Skeletal muscle cell (primary cell): ENCODE measurements around the gene PKP3.
"Not testable (repeated sequence)": the region's sequence is repeated elsewhere in the genome, so short reads cannot be mapped to it uniquely, and the experiment has no call there.

Experiments
- DNase-seq: peaks from one replicate; pipeline ENCODE4 v3.0.0-alpha.2; 2010; ENCODE audit warnings: low read depth
- H3K4me3 ChIP-seq: 2 replicates; pipeline ENCODE4 v1.5.1; 2011; ENCODE audit warnings: low read depth, mild to moderate bottlenecking, control low read depth, low read length, moderate library complexity

The PKP3 gene, protein sequence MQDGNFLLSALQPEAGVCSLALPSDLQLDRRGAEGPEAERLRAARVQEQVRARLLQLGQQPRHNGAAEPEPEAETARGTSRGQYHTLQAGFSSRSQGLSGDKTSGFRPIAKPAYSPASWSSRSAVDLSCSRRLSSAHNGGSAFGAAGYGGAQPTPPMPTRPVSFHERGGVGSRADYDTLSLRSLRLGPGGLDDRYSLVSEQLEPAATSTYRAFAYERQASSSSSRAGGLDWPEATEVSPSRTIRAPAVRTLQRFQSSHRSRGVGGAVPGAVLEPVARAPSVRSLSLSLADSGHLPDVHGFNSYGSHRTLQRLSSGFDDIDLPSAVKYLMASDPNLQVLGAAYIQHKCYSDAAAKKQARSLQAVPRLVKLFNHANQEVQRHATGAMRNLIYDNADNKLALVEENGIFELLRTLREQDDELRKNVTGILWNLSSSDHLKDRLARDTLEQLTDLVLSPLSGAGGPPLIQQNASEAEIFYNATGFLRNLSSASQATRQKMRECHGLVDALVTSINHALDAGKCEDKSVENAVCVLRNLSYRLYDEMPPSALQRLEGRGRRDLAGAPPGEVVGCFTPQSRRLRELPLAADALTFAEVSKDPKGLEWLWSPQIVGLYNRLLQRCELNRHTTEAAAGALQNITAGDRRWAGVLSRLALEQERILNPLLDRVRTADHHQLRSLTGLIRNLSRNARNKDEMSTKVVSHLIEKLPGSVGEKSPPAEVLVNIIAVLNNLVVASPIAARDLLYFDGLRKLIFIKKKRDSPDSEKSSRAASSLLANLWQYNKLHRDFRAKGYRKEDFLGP

DNA sequence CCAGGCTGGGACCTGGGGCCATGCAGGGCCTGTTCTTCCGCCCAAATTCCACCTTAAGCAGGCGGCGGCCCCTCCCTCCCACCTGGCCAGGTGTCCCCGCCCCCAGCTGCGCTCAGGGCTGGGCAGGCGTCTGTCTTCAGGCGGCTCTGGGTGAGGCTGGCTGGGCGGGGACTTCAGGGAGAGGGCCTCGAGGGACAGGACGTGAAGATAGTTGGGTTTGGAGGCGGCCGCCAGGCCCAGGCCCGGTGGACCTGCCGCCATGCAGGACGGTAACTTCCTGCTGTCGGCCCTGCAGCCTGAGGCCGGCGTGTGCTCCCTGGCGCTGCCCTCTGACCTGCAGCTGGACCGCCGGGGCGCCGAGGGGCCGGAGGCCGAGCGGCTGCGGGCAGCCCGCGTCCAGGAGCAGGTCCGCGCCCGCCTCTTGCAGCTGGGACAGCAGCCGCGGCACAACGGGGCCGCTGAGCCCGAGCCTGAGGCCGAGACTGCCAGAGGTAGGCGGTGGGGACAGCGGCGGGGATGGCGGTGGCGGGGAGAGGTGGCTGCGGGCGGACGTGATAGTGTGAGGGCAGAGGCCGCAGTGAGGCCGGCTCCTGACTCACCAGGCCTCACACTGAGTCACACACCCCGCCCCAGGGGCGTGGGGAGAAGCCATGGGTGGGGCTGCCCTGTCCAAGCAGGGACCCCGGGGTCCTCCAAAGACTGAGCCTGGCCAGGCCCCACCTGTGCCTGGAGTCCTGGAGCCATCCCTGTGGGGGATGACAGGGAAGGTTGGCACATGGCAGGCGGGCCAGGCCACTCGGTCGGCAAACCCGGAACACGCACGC is at the start of gene PKP3:
PKP3 (plus strand) TSS at position 176 of the 824 bp plus-strand sequence; CDS start at position 260, 84 bp downstream.
- H3K4me3 ChIP-seq: no peak within 1 kb of the TSS
- DNase-seq: no peak

DNA sequence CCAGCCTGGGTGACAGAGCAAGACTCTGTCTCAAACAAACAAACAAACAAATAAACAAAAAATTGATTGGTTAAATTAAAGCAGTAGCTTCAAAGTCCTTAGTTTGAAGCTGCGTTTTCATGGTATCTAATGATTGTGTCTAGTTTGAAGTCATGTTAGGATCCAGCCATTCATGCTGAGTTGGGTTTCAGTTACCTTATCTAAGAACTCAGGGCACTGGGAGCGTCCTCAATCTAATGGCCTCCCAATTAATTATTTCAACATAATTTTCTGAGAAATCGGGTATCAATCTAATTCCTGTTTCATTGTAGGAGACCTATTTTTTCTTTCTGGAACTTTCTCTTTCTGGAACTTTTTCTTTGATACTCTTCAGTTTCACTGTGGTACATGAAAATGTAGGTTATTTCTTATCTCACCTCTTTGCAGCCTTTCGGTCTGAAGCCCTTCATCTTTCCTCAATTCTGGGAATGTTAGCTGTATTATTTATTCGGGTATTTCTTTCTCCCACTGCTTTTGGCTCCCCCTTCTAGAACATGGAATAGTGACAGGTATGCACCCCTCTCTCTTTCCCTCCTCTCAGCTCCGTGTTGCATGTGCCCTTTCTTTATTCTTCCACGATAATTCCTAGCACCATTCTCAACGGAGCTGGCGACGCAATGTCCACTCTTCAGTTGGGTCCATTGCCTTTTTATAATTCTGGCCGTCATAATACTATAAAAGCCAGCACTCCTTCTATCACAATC is 49.0 kb upstream of the PKP3 start:
- H3K4me3 ChIP-seq: no peak overlapping the region
- no peak for DNase-seq

DNA sequence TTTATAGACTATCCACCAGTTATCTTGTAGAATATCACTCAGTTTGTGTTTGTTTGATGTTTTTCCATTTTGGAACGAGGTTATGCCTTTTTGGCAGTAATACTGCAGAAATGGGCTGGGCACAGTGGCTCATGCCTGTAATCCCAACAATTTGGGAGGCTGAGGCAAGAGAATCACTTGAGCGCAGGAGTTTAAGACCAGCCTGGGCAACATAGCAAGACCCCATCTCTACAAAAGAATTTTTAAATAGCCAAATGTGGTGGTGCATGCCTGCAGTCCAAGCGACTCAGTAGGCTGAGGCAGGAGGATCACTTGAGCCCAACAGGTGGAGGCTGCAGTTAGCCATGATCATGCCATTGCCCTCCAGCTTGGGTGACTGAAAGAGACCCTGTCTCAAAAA is 47.5 kb upstream of the PKP3 start:
- H3K4me3 ChIP-seq: no peak overlapping the region
- no peak for DNase-seq

DNA sequence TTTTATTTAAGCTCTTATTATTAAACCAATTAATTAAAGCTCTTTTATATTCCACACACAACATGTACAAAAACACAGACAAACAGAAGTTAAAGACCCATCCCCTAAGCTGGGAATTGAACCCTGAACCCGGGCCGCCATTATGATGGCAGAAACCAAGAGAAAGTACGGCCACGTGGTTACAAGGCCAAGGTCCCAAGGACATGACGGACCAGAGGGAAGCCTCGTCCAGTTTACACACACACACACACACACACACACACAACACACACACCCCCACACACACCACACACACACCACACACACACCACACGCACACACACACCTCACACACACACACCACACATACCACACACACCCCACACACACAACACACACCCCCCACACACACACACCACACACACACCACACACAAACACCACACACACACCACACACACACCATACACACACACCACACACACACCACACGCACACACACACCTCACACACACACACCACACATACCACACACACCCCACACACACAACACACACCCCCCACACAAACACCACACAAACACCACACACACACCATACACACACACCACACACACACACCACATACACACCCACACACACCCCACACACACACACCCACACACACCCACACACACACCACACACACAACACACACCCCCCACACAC is 44.6 kb upstream of the PKP3 start:
- not testable (repeated sequence) for DNase-seq, H3K4me3 ChIP-seq

DNA sequence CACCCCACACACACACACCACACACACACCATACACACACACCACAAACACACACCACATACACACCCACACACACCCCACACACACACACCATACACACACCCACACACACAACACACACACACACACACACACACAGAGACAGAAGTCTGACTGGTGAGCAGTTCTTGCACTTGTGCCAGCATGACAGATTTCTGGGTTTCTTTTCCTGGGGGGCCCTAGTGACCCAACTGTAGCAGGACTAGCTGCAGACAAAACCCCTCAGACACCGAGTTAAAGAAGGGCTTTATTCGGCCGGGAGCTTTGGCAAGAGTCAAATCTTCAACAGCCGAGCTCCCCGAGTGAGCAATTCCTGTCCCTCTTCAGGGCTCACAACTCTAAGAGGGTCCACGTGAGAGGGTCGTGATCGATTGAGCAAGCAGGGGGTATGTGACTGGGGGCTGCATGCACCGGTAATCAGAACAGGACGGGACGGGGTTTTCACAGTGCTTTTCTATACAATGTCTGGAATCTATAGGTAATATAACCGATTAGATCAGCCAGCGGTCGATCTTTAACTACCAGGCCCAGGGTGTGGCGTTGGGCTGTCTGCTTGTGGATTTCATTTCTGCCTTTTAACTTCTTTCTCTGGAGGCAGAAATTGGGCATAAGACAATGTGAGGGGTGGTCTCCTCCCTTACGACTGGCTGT is 43.8 kb upstream of the PKP3 start:
- H3K4me3 ChIP-seq: not testable (repeated sequence)

DNA sequence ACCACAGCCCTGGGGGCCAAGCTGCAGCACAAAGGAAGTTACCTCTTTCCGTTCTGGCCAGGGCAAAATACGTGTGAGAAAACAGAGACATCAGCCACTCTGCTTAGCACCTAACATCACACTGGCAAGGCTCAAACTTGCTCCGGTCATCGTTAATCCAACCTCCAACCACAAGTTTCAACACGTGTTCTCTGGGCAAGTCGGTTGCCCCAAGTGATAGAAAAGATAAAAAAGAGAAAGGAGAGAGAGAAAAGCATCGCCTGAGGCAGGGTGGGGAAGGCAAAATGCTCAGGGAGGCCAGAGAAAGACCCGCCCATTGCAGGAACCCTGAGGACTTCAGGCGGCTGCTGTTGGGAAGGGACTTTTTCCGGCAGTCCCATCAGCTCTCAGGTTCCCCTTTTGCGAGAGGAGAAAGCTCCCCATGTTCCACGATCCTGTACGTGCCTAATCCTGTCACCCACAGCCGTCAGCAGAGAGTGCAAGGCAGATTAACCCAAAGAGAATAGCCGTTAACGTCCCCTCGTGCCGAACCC is 43.2 kb upstream of the PKP3 start:
- no peak for DNase-seq
- H3K4me3 ChIP-seq: no peak overlapping the region

More for the DNA sequence above, 43.8 kb upstream of the PKP3 start:
- DNase-seq: not testable (repeated sequence)

DNA sequence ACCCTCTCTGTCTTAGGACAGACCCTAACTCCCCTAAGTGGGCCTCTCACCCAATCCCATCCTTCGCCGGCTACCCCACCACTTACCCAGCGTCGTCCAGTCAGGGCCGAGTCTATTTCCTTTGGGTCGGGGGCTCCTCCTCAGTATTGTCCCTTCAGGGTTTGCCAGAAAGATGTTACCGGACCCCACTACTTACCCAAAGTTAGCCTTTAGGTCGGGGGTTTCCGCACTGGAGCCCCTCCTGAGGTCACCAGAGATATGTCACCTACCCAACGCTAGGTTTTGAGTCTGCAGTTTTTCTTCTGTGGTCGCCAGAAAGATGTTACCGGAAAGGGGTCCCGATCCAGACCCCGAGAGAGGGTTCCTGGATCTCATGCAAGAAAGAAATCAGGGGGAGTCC is 42.6 kb upstream of the PKP3 start:
- no peak overlapping the region for H3K4me3 ChIP-seq
- no peak for DNase-seq

DNA sequence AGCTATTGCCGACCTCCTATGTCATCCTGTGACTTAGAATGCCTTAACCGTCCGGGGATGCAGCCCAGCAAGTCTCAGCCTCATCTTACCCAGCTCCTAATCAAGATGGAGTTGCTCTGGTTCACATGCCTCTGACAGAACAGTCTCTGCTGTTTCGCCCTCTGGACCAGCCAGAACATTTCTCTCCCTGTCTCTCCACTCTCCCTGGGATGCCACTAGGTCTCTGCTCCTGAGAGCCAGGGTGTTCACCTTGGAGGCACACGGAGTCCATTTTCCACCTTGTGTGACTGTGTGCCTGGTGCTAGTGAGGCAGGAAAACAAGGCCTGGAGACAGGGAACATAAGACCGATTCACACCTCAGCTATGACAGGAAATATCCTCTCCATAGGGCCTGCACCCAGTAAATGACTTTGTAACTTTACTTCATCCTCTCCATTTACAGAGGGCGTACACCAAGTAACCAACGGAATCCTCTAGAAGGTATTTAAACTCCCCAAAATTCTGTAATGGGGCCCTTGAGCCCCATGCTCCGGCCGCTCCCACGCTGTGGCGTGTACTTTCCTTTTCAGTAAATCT is 41.5 kb upstream of the PKP3 start:
- no peak for DNase-seq
- H3K4me3 ChIP-seq: no peak overlapping the region

DNA sequence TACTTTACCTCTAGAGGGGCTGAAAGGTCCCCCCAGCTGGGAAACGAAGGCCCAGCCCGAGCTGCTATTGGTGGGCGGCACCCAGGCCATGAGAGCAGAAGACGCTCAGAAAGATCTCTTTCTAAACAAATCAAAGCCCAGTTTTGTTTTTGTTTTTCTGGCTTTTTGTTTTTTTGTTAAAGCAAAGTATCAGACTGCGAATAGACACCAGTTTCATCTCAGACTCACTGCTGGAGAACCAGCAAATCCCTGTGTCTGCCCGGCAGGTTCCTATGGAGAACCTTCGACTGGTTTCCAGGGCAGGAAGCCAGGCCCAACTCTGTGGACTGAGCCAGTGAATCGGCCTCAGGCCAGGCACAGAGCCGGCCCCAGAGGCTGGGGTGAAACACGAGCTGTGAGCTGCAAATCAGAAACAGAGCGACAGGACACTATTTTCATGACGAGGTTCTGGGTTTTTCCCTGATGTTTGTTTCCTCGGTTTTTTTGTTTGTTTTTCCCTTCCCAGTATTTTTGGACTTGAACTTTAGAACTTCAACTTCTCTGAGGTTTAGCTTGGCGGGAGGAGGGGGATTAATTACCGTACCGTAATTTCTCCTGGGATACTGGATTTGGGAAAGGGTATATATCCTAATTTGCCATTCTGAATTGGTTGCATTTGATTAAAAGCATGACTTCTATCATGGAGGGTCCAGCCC is 40.7 kb upstream of the PKP3 start:
- peak; percentile 68 for DNase-seq
- H3K4me3 ChIP-seq: no peak overlapping the region

DNA sequence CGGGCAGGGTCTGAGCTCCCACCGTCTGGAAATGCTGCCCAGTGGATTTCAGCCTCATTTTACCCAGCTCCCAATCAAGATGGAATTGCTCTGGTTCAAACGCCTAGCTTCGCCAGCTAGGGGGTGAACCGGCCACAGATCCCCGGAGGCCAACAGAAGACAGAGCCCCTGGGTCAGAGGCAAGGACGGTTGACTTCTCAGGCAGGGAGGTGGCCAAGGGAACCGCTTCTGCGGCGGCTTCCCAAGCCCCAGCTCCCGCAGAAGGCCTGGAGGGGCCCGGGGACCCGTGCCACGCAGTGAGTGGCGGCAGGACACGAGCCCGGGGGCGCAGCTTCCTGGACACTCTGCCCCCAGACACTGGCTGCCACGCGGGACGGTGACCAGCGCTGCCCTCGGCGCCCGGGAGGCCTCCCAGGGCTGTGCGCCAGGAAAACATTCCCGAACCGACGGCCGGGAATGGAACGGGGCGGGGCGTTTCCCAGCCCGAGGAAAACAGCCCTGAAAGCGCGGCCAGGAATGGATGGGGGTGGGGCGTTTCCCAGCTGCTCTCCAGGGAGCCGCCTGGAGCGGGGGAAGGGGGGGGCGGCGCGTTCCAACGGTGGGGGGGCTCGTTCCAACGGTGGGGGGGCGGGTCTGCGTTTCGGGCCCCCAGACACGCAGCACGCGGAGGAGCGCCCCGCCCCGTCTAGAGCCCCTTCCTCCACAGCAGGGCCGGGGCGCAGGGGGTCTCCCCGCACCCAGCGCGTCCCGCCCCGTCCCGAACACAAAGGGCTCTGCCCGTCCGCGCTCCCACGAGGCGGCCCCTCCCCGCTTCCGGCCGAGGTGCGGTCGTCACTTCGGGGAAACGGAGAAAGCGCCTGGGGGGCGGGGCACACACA is 38.2 kb upstream of the PKP3 start:
- DNase-seq: peak; percentile 92
- peak overlapping the region; percentile 25 for H3K4me3 ChIP-seq

DNA sequence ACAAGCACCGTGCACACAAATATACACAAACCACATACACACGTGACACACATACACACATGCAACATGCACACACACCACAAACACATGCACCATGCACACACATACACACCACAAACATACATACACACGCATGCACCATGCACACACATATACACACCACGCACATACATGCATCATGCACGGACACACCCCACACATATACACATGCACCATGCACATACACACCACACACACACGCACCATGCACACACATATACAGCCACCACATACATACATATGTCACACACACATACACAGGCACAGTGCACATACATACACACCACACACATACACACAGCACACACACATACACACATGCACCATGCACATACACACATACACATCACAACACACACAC is 37.4 kb upstream of the PKP3 start:
- DNase-seq: no peak
- H3K4me3 ChIP-seq: no peak overlapping the region

DNA sequence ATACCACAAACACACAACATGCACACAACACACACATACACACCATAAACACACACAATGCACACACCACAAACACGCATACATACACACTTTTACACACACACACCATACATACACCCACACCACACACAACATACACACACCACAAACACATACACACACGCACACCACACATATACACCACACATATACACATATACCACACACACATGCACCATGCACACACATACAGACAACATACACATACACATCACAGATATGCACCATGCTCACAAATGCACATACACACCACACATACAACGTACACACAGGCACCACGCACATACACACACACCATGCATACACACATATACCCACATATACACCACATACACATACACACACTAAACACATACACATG is 36.4 kb upstream of the PKP3 start:
- no peak for DNase-seq
- H3K4me3 ChIP-seq: no peak overlapping the region

DNA sequence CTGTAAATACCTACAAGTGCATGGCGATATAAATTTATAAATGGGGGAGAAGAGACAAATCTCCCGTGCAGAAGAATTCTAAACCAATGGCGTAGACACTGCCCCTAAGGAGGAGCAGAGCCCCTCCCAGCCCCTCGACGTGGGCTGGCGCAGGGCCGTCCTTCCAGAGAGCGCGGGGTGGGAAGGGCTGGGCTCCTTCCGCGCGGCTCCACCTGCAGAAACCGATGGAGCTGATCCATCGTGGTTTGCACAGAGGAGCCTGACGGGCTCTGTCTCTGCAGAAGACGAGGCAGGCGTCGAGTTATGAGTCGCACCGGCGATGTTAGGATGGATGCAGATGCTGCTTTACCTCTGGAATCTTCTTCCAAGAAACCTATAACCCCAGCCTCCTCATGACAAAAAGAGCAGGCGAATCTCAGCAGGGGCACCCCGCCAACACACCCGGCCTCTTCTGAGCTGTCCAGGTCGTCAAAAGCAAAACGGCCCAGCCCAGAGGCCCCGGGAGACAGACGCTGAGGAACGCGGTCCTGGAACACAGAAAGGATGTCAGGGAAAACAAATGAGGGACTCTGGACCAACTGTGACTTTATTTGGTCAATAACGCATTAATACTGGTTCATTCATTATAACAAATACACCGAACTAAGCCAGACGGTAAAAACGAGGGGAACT is 35.7 kb upstream of the PKP3 start:
- no peak overlapping the region for H3K4me3 ChIP-seq
- no peak for DNase-seq

DNA sequence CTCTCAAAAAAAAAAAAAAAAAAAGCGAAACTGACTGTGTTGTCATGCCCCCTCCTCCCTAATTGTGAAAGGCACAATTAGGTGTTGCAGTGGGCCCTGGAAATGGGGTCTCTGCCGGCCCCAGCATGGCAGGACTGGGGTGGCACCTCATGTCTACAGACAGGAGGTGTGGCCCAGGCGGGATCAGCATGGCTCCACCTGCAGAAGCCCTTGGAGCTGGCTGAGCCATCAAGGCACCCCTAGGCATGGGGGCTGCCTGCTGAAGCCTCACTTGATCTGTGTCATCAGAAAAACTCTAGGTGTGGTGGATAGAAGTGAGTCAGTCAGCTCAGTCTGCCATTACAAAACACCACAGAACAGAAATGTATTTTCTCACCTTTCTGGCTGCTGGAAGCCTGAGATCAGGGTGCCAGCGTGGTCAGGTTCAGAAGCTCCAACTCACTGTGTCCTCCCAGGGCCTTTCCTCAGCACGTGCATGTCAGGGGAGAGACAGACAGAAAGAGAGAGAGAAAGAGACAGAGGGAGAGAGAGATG is 34.8 kb upstream of the PKP3 start:
- no peak overlapping the region for H3K4me3 ChIP-seq
- DNase-seq: no peak
